Vagina (tissue), 2 donors: Measurements from ENCODE around the gene CPNE7. TPM values are rescaled to one million over a fixed set of nuclear protein-coding genes. Genes with fewer than 3 reads are reported as not detected.
"Not testable (repeated sequence)": the region's sequence is repeated elsewhere in the genome, so short reads cannot be mapped to it uniquely, and the experiment has no call there.

Experiments used
- DNase-seq, 2 donors: peaks; one replicate each; pipeline ENCODE4 v3.0.0-alpha.2; 2017; ENCODE audit errors: extremely low spot score in 2 of 2
- H3K27ac ChIP-seq: fragments of 200-600 bp; sonication (generic); one replicate; pipeline ENCODE4 v1.5.1; 2019
- H3K27me3 ChIP-seq: fragments of 200-600 bp; sonication (generic); one replicate; pipeline ENCODE4 v1.5.1; 2019
- H3K36me3 ChIP-seq, 2 donors: fragments of 200-600 bp; sonication (generic); one replicate each; pipeline ENCODE4 v1.5.1; 2017 to 2019
- H3K4me1 ChIP-seq: fragments of 200-600 bp; sonication (generic); one replicate; pipeline ENCODE4 v1.5.1; 2019
- H3K4me3 ChIP-seq, 2 donors: fragments of 200-600 bp; sonication (generic); 1 replicate in 1 of 2; 2 replicates in 1 of 2; pipeline ENCODE4 v1.5.1; 2016 to 2019
- H3K9me3 ChIP-seq: fragments of 200-600 bp; sonication (generic); one replicate; pipeline ENCODE4 v1.5.1; 2019
- POLR2A ChIP-seq, 2 donors: fragments of 450-650 bp; IDR thresholded peaks; one replicate each; pipeline ENCODE4 v1.6.1; 2017; ENCODE audit warnings: antibody characterized with exemption in 2 of 2, mild to moderate bottlenecking in 2 of 2, moderate library complexity in 2 of 2
- POLR2AphosphoS5 ChIP-seq, 2 donors: sonication (generic); formaldehyde crosslinking; IDR thresholded peaks; one replicate each; pipeline ENCODE4 v1.9.0; 2017; ENCODE audit warnings: antibody characterized with exemption in 2 of 2, mild to moderate bottlenecking in 2 of 2, low read depth in 1 of 2; ENCODE audit not compliant: insufficient read depth in 1 of 2
- intact Hi-C: fragments of 100-400 bp; cut with DNase I; formaldehyde crosslinking; loops from one replicate; pipeline ENCODE4 v1.15.1; 2023
- total RNA-seq: library from RNA; depleted of rRNA; stranded (reverse); fragments of >200 nt; gene quantifications from one replicate; pipeline ENCODE4 v1.2.3, GENCODE V29; 2016
- TF ChIP-seq, protein P1 (sequence below), 3 experiments: fragments of 450-650 bp in 2 of 3; fragments of 200-600 bp in 1 of 3; sonication (generic) in 1 of 3; IDR thresholded peaks; one replicate each; pipeline ENCODE4 v1.5.1; 2017 to 2019; ENCODE audit warnings: antibody characterized with exemption in 3 of 3, mild to moderate bottlenecking in 2 of 3, moderate library complexity in 2 of 3

Gene CPNE7
- total RNA-seq, 1 donor from 2014 or later: 4.9 TPM

DNA sequence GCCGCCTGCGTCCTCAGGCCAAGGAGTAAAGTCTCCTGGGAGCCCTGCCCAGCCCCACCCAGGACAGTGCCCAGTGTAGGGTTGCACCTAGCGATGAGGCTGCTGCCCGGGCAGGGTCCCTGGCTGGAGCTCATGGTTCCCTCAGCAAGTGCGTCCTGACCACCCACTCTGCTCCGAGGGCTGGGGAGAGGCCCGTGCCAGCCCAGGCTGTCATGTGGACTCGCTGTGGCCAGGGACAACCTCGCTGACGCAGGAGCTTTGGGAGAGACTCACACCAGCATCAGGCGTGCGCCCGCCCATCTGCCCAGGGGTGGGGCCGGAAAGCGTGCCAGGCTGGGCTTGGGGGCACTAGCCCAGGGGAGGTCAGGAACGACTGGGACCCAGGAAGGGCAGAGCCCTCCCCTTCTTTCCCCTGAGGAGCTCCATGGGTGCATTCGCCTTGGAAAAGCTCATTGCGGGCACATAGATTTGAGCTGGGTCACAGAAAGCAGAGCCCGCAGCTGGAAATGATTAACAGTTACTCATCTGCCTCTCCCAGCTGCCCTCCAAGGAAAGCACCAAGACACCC, 57.6 kb downstream of the CPNE7 start:
- Histone ChIP-seq H3K27me3 (no peaks in the 10 kb centered on the region), H3K36me3 (no peaks in the 10 kb centered on the region), H3K4me3 (no peak overlapping the region), H3K9me3 (no peaks in the 10 kb centered on the region), H3K27ac (no peak overlapping the region), H3K4me1 (no peaks in the 10 kb centered on the region)
- no peak for DNase-seq
- TF ChIP-seq, protein P1, sequence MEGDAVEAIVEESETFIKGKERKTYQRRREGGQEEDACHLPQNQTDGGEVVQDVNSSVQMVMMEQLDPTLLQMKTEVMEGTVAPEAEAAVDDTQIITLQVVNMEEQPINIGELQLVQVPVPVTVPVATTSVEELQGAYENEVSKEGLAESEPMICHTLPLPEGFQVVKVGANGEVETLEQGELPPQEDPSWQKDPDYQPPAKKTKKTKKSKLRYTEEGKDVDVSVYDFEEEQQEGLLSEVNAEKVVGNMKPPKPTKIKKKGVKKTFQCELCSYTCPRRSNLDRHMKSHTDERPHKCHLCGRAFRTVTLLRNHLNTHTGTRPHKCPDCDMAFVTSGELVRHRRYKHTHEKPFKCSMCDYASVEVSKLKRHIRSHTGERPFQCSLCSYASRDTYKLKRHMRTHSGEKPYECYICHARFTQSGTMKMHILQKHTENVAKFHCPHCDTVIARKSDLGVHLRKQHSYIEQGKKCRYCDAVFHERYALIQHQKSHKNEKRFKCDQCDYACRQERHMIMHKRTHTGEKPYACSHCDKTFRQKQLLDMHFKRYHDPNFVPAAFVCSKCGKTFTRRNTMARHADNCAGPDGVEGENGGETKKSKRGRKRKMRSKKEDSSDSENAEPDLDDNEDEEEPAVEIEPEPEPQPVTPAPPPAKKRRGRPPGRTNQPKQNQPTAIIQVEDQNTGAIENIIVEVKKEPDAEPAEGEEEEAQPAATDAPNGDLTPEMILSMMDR (IDR thresholded peaks at IDR 0.05): no peak
- TF ChIP-seq POLR2AphosphoS5 (IDR thresholded peaks at IDR 0.05; ENCODE audit: insufficient read depth in 1 of 2, low read depth in 1 of 2) (no peak), POLR2A (IDR thresholded peaks at IDR 0.05) (no peak)
- intact Hi-C loops: no loop called here

DNA sequence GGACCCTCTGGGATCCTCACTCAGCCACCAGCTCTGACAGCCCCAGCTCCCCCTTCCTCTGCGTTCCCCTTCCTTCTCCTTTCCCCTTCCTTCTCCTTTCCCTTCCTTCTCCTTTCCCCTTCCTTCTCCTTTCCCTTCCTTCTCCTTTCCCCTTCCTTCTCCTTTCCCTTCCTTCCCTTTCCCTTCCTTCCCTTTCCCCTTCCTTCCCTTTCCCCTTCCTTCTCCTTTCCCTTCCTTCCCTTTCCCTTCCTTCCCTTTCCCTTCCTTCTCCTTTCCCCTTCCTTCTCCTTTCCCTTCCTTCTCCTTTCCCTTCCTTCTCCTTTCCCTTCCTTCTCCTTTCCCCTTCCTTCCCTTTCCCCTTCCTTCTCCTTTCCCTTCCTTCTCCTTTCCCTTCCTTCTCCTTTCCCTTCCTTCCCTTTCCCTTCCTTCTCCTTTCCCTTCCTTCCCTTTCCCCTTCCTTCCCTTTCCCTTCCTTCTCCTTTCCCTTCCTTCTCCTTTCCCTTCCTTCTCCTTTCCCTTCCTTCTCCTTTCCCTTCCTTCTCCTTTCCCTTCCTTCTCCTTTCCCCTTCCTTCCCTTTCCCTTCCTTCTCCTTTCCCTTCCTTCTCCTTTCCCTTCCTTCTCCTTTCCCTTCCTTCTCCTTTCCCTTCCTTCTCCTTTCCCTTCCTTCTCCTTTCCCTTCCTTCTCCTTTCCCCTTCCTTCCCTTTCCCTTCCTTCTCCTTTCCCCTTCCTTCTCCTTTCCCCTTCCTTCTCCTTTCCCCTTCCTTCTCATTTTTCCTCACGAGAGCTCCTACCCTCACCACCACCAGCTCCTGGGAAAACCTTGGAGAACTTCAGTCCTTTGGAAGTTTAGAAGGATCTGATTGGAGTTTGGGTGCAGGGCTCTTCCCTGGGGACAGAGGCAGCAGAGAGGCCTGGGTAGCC, 59.2 kb downstream of the CPNE7 start:
- H3K4me3 ChIP-seq, H3K4me1 ChIP-seq, H3K27me3 ChIP-seq, intact Hi-C loops, H3K27ac ChIP-seq, DNase-seq, H3K9me3 ChIP-seq, H3K36me3 ChIP-seq: not testable (repeated sequence)

DNA sequence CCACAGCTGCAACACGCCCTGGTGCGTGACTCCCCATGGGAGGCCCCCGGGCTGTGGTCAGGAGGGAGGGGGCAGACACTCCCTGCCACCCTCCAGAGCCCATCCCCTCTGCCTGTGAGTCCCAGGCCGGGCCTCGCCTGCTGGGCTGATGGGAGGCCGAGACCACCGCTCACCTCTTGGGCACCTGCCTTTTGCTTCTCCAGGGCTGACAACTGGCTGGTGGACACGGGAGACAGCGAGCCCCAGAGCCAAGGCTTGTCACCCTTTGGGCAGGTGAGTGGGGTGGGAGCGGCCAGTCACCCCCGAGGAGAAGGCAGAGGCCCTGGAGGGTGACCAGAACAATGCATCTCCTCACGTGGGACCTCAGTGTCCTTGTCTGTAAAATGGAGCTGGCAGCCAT, 61.1 kb downstream of the CPNE7 start:
- DNase-seq: no peak
- TF ChIP-seq POLR2A (IDR thresholded peaks at IDR 0.05): no peak
- TF ChIP-seq, protein P1 (IDR thresholded peaks at IDR 0.05): no peak
- no peak for TF ChIP-seq POLR2AphosphoS5 (IDR thresholded peaks at IDR 0.05; ENCODE audit: insufficient read depth in 1 of 2, low read depth in 1 of 2)
- Histone ChIP-seq H3K36me3 (no peaks in the 10 kb centered on the region), H3K4me3 (no peak overlapping the region), H3K4me1 (peaks cover 12% of the 10 kb centered on the region), H3K27me3 (no peaks in the 10 kb centered on the region), H3K27ac (no peak overlapping the region), H3K9me3 (no peaks in the 10 kb centered on the region)
- intact Hi-C loops: no loop called here

DNA sequence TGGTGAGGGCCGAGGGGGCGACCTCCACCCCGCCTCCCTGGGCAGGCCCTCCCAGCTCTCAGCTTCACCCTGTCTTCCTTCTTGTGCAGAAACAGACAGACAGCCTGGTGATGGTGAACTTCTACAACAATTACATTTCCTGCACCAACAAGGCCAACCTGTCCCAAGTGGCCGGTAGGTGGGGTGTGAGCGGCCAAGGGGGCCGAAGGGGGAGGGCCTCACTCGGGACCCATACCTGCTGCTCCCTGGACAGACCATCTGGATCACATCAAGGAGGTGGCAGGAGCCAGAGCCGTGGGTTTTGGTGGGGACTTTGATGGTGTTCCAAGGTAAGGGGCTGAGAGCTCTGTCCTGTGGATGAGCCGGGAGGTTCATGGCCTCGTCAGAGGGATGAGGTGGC, 61.8 kb downstream of the CPNE7 start:
- intact Hi-C loops: no loop called here
- H3K9me3 ChIP-seq: no peaks in the 10 kb centered on the region
- TF ChIP-seq POLR2AphosphoS5 (IDR thresholded peaks at IDR 0.05; ENCODE audit: insufficient read depth in 1 of 2, low read depth in 1 of 2) (no peak), POLR2A (IDR thresholded peaks at IDR 0.05) (no peak)
- TF ChIP-seq, protein P1 (IDR thresholded peaks at IDR 0.05): no peak
- H3K4me3 ChIP-seq: no peak overlapping the region
- no peaks in the 10 kb centered on the region for H3K36me3 ChIP-seq
- peaks cover 12% of the 10 kb centered on the region for H3K4me1 ChIP-seq
- no peak overlapping the region for H3K27ac ChIP-seq
- no peaks in the 10 kb centered on the region for H3K27me3 ChIP-seq
- DNase-seq: no peak

DNA sequence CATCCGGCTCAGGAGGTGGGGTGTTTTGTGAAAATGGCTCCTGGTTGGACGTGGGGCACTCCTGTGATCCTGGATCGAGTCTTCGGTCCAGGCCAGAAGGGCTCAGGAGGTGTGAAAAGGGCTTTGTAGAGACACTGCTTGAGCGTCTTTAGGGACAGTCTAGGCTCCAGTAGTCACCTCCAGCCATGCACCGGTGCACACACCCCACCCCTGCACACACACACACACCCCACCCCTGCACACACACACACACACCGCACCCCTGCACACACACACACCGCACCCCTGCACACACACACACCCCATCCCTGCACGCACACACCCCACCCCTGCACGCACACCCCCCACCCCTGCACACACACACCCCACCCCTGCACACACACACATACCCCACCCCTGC, 62.9 kb downstream of the CPNE7 start:
- H3K36me3 ChIP-seq: no peaks in the 10 kb centered on the region
- H3K4me1 ChIP-seq: peaks cover 12% of the 10 kb centered on the region
- H3K4me3 ChIP-seq: no peak overlapping the region
- intact Hi-C loops: no loop called here
- no peak overlapping the region for H3K27ac ChIP-seq
- no peak for DNase-seq
- H3K9me3 ChIP-seq: no peaks in the 10 kb centered on the region
- TF ChIP-seq, protein P1 (IDR thresholded peaks at IDR 0.05): no peak
- TF ChIP-seq POLR2AphosphoS5 (IDR thresholded peaks at IDR 0.05; ENCODE audit: insufficient read depth in 1 of 2, low read depth in 1 of 2) (no peak), POLR2A (IDR thresholded peaks at IDR 0.05) (no peak)
- H3K27me3 ChIP-seq: no peaks in the 10 kb centered on the region
